Activated CD8-positive, alpha-beta T cell treated with anti-CD3 and anti-CD28 coated beads, Interleukin-2, amount 10 ng/mL, durations not matched to agents 7 days and 5 days (primary cell): ENCODE data around the gene NFRKB. TPM values are rescaled to one million over a fixed set of nuclear protein-coding genes. Genes with fewer than 3 reads are reported as not detected.

ENCODE experiments used
- ATAC-seq: fragments of 150-1000 bp; cut with Tn5 transposase; one replicate; pipeline ENCODE4 v1.10.0; 2021; ENCODE audit warnings: moderate library complexity
- CTCF ChIA-PET: fragments of 350-600 bp; sonication (Branson Sonifier 250); formaldehyde crosslinking; loops from one replicate; lab custom pipeline; 2021; ENCODE audit warnings: antibody characterized with exemption; lab: Charles Lee
- POLR2A ChIA-PET: fragments of 350-600 bp; sonication (Branson Sonifier 250); formaldehyde crosslinking; loops from one replicate; lab custom pipeline; 2021; ENCODE audit warnings: antibody characterized with exemption; lab: Charles Lee
- DNase-seq: peaks from one replicate; pipeline ENCODE4 v3.0.0-alpha.2; 2020
- H3K27ac Mint-ChIP-seq: one replicate; pipeline ENCODE4 v1.8.0; 2021; ENCODE audit warnings: mild to moderate bottlenecking, mixed read lengths
- H3K27me3 Mint-ChIP-seq: one replicate; pipeline ENCODE4 v1.8.0; 2021; ENCODE audit warnings: low read depth, mixed read lengths
- H3K36me3 Mint-ChIP-seq: one replicate; pipeline ENCODE4 v1.8.0; 2021; ENCODE audit warnings: low read depth, mixed read lengths
- H3K4me1 Mint-ChIP-seq: one replicate; pipeline ENCODE4 v1.8.0; 2021; ENCODE audit warnings: low read depth, mixed read lengths
- H3K4me3 Mint-ChIP-seq: one replicate; pipeline ENCODE4 v1.8.0; 2021; ENCODE audit warnings: mild to moderate bottlenecking, mixed read lengths
- H3K9me3 Mint-ChIP-seq: one replicate; pipeline ENCODE4 v1.8.0; 2022; ENCODE audit warnings: mixed read lengths; ENCODE audit not compliant: insufficient read depth
- total RNA-seq, 2 experiments: library from RNA; stranded (reverse); gene quantifications; one replicate each; pipeline ENCODE4 v1.2.3, GENCODE V29; 2021

NFRKB gene
- total RNA-seq = 10 to 100 TPM; 32.5 to 35.5 TPM

GRCh38 chr11:129895126-129896041, at the start of gene NFRKB:
Gene NFRKB, minus strand, starts transcription at chr11:129895578. Its CDS starts 2,729 bp downstream, at chr11:129892849.
- POLR2A ChIA-PET = interaction anchor here (0.7 to 1.1 kb wide), 2 partner anchors 81 to 108 kb away, joined by 3 to 5 read pairs; partner anchors contain the start of gene PRDM10
- Mint-ChIP-seq H3K9me3 (no peaks in the 10 kb centered on the region), H3K36me3 (peaks cover 28% of the 10 kb centered on the region), H3K4me3 (peak within 1 kb of the TSS; percentile 90), H3K27ac (peak within 1 kb of the TSS; percentile 83), H3K4me1 (peaks cover 28% of the 10 kb centered on the region), H3K27me3 (peaks cover 7% of the 10 kb centered on the region)
- DNase-seq (peak; percentile 88), ATAC-seq (peak; percentile 97)
- CTCF ChIA-PET = interaction anchor here (1.2 to 2.3 kb wide), 3 partner anchors 14 to 237 kb away, joined by 3 to 13 read pairs (median 8); no protein-coding TSS in a partner anchor

DNA sequence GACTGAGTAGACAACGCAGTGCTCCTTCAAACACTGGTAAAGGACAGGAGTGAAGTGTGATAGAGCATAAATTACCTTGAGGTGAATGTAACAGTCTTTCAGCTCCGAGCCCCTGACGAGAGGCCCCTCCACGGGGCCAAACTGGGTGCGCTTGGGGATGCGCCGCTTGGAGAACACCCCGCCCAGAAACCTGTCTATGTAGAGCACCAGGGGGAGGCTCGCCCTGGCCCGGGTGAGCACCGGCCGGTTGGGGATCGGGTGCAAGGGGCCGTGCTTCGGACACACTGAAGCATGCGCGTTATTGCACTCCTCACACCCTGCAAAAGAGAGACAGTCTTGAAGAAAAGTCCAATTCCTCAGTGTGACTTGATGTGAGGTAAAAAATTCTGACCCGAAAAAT, 49.3 kb upstream of the NFRKB start:
- no peaks in the 10 kb centered on the region for H3K4me1 Mint-ChIP-seq
- H3K27me3 Mint-ChIP-seq = no peaks in the 10 kb centered on the region
- CTCF ChIA-PET = no interaction called here
- ATAC-seq (no peak), DNase-seq (no peak)
- H3K4me3 Mint-ChIP-seq = no peak overlapping the region
- peaks cover 12% of the 10 kb centered on the region for H3K36me3 Mint-ChIP-seq
- no peak overlapping the region for H3K27ac Mint-ChIP-seq
- POLR2A ChIA-PET = no interaction called here
- H3K9me3 Mint-ChIP-seq = no peaks in the 10 kb centered on the region

DNA sequence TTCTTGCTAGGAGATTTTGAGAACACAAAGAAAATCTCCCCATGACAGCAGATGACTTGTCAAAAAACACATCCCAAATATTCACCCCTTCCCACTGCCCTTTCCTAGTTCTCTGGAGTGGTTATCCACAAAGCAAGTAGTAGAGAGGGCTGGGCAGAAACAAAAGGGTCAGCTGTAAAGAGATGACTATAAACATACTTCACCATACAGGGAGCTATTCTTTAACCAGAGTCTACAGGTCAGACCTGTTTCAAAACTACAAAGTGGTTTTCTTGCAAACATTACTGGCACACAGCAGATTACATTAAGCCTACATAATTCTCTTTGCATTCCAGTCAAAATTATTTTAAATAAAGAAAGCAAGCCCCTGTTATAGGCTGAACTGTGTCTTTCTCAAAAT, 47.7 kb upstream of the NFRKB start:
- no peaks in the 10 kb centered on the region for H3K4me1 Mint-ChIP-seq
- H3K27me3 Mint-ChIP-seq = no peaks in the 10 kb centered on the region
- peaks cover 12% of the 10 kb centered on the region for H3K36me3 Mint-ChIP-seq
- H3K4me3 Mint-ChIP-seq = no peak overlapping the region
- DNase-seq (no peak), ATAC-seq (no peak)
- no peak overlapping the region for H3K27ac Mint-ChIP-seq
- CTCF ChIA-PET = interaction anchor here (0.9 kb wide), 1 partner anchor 189 kb away, joined by 3 read pairs; no protein-coding TSS in a partner anchor
- H3K9me3 Mint-ChIP-seq = no peaks in the 10 kb centered on the region
- POLR2A ChIA-PET = no interaction called here

GRCh38 chr11:129939510-129939909, 44.1 kb upstream of the NFRKB start:
- CTCF ChIA-PET = interaction anchor here (1.0 to 1.3 kb wide), 2 partner anchors 16 to 182 kb away, joined by 3 to 5 read pairs; no protein-coding TSS in a partner anchor
- H3K27ac Mint-ChIP-seq = no peak overlapping the region

GRCh38 chr11:129938764-129939163, 43.4 kb upstream of the NFRKB start:
- ATAC-seq (no peak), DNase-seq (no peak)
- CTCF ChIA-PET = no interaction called here
- Mint-ChIP-seq H3K27me3 (no peaks in the 10 kb centered on the region), H3K27ac (no peak overlapping the region), H3K36me3 (peaks cover 9% of the 10 kb centered on the region), H3K4me1 (no peaks in the 10 kb centered on the region), H3K4me3 (no peak overlapping the region), H3K9me3 (no peaks in the 10 kb centered on the region)
- POLR2A ChIA-PET = no interaction called here

More at GRCh38 chr11:129939510-129939909, 44.1 kb upstream of the NFRKB start:
- POLR2A ChIA-PET = no interaction called here
- no peaks in the 10 kb centered on the region for H3K27me3 Mint-ChIP-seq
- peaks cover 5% of the 10 kb centered on the region for H3K36me3 Mint-ChIP-seq
- no peak for DNase-seq
- ATAC-seq = no peak
- no peaks in the 10 kb centered on the region for H3K9me3 Mint-ChIP-seq
- no peaks in the 10 kb centered on the region for H3K4me1 Mint-ChIP-seq
- H3K4me3 Mint-ChIP-seq = no peak overlapping the region

- no peak overlapping the region for H3K4me3 Mint-ChIP-seq
- no peaks in the 10 kb centered on the region for H3K27me3 Mint-ChIP-seq
- no peak overlapping the region for H3K27ac Mint-ChIP-seq
- ATAC-seq (no peak), DNase-seq (no peak)
- ChIA-PET POLR2A (no interaction called here), CTCF (no interaction called here)
- no peaks in the 10 kb centered on the region for H3K4me1 Mint-ChIP-seq
- peaks cover 11% of the 10 kb centered on the region for H3K36me3 Mint-ChIP-seq
- H3K9me3 Mint-ChIP-seq = no peaks in the 10 kb centered on the region
Measured at GRCh38 chr11:129937592-129938238, 42.3 kb upstream of the NFRKB start.

DNA sequence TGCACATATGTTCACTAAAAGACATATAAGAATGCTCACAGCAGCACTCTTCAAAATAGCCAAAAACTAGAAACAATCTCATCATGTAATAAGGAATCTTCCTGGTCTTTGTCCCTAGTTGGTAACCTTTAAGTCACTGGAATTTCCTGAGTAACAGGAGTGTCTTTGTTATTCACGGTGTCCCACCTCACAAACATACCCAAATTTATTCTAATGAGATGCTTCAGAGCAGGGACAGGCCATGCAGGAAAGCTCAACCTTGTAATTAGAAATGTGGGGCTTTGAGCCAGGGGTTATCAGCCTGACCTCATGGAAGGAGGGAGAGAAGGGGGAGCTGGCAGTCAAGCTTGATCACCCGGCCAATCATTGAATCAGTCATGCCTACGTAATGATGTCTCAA, 40.3 kb upstream of the NFRKB start:
- Mint-ChIP-seq H3K4me3 (no peak overlapping the region), H3K27me3 (no peaks in the 10 kb centered on the region), H3K27ac (no peak overlapping the region), H3K4me1 (no peaks in the 10 kb centered on the region), H3K36me3 (peaks cover 9% of the 10 kb centered on the region), H3K9me3 (no peaks in the 10 kb centered on the region)
- no peak for ATAC-seq
- DNase-seq = no peak
- ChIA-PET POLR2A (no interaction called here), CTCF (no interaction called here)

DNA sequence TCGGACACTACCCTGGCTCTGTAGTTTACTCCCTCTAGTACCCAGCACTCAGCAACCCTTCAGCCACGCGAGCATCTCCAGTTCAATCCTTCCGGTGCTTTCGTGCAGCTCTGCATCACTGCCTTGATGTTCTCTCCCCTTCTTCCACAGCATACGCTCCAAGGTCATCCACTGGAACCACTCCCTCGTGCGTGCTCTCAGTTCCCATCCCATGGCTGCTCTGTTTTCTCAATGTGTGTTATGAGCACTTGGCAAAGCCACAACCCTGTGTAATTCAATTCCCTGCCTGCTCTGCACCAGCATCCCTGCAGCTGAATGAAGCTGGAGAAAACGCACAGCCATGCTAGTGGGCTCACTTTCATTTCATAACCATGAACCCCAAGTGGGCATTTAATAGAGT, 38.5 kb upstream of the NFRKB start:
- CTCF ChIA-PET = interaction anchor here (0.6 to 1.8 kb wide), 2 partner anchors 10 to 12 kb away, joined by 3 to 7 read pairs; no protein-coding TSS in a partner anchor
- Mint-ChIP-seq H3K4me3 (no peak overlapping the region), H3K27me3 (no peaks in the 10 kb centered on the region)

DNA sequence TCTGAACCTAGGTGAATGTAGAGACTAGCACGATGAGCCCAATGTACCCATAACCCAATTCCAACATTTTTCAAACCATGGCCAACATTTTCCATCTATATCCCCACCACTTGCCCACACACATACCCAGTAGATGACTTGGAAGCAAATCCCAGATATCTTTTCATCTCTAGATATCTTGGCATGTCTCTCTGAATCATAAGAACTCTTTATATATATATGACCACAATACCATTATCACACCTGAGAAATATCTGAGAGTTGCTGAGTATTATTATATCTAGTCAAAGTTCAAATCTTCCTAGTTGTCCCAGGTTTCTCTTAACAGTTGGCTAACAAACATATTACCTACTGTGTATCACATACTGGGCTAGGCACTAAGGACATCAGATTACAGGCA, 37.9 kb upstream of the NFRKB start:
- no peak overlapping the region for H3K27ac Mint-ChIP-seq
- ChIA-PET POLR2A (interaction anchor here (1.2 kb wide), 1 partner anchor 13 kb away, joined by 3 read pairs; no protein-coding TSS in a partner anchor), CTCF (interaction anchor here (0.6 to 1.2 kb wide), 2 partner anchors 10 to 13 kb away, joined by 3 to 4 read pairs; no protein-coding TSS in a partner anchor)

More for the DNA sequence above, 38.5 kb upstream of the NFRKB start:
- no peaks in the 10 kb centered on the region for H3K9me3 Mint-ChIP-seq
- H3K27ac Mint-ChIP-seq = no peak overlapping the region
- DNase-seq (no peak), ATAC-seq (no peak)
- H3K36me3 Mint-ChIP-seq = peaks cover 9% of the 10 kb centered on the region
- POLR2A ChIA-PET = interaction anchor here (1.2 kb wide), 1 partner anchor 12 kb away, joined by 3 read pairs; no protein-coding TSS in a partner anchor
- H3K4me1 Mint-ChIP-seq = no peaks in the 10 kb centered on the region

DNA sequence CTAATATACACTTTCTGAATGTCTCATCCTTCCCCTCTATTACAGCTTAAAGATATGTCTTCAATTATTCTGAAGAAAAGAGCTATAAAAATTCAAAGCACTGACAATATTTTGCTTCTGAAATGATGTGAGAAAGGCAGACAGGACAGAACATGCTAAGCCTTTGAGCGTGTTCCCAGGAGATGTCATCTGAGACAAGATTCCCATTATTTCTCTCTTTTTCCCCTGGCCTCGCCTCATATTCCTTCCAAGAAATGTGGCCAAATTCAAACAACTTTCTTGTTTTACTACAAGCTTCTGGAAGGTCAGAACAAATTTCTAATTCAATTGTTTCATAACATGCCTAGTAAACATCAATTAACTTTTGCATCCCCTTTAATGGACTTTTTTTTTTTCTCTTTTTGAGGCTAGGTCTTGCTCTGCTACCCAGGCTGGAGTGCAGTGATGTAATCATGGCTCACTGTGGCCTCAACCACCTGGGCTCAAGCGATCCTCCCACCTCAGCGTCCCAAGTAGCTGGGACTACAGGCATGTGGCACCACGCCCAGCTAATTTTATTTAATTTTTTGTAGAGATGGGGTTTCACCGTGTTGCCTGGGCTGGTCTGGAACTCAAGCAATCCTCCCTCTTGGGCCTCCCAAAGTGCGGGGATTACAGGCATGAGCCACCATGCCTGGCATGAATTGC, 37.1 kb upstream of the NFRKB start:
- Mint-ChIP-seq H3K27me3 (no peaks in the 10 kb centered on the region), H3K27ac (no peak overlapping the region), H3K4me3 (no peak overlapping the region), H3K9me3 (no peaks in the 10 kb centered on the region), H3K4me1 (no peaks in the 10 kb centered on the region), H3K36me3 (peaks cover 9% of the 10 kb centered on the region)
- POLR2A ChIA-PET = no interaction called here
- CTCF ChIA-PET = interaction anchor here (0.6 to 1.2 kb wide), 2 partner anchors 10 to 330 kb away, joined by 4 to 5 read pairs; no protein-coding TSS in a partner anchor
- ATAC-seq = no peak
- DNase-seq = no peak

More for the DNA sequence above, 37.9 kb upstream of the NFRKB start:
- Mint-ChIP-seq H3K36me3 (peaks cover 9% of the 10 kb centered on the region), H3K9me3 (no peaks in the 10 kb centered on the region), H3K4me1 (no peaks in the 10 kb centered on the region), H3K4me3 (no peak overlapping the region), H3K27me3 (no peaks in the 10 kb centered on the region)
- DNase-seq (no peak), ATAC-seq (no peak)

GRCh38 chr11:129930743-129931142, 35.4 kb upstream of the NFRKB start:
- DNase-seq (no peak), ATAC-seq (no peak)
- H3K27ac Mint-ChIP-seq = no peak overlapping the region
- no peaks in the 10 kb centered on the region for H3K9me3 Mint-ChIP-seq
- H3K36me3 Mint-ChIP-seq = peaks cover 9% of the 10 kb centered on the region
- no peaks in the 10 kb centered on the region for H3K4me1 Mint-ChIP-seq
- H3K4me3 Mint-ChIP-seq = no peak overlapping the region
- POLR2A ChIA-PET = no interaction called here
- CTCF ChIA-PET = interaction anchor here (2.2 kb wide), 1 partner anchor 202 kb away, joined by 16 read pairs; no protein-coding TSS in a partner anchor
- no peaks in the 10 kb centered on the region for H3K27me3 Mint-ChIP-seq
